Uterus (tissue), 2 donors: Measurements from ENCODE around the gene DMD.

Experiments used
- CTCF ChIP-seq, 4 experiments: fragments of 200-600 bp in 2 of 4; fragments of 450-650 bp in 2 of 4; sonication (generic) in 2 of 4; IDR thresholded peaks; one replicate each; pipeline ENCODE4 v1.5.1; 2016 to 2019; ENCODE audit warnings: antibody characterized with exemption in 4 of 4, mild to moderate bottlenecking in 2 of 4, moderate library complexity in 1 of 4
- POLR2A ChIP-seq, 2 donors: fragments of 450-650 bp; IDR thresholded peaks; one replicate each; pipeline ENCODE4 v1.6.1; 2016; ENCODE audit warnings: antibody characterized with exemption in 2 of 2, mild to moderate bottlenecking in 1 of 2, moderate library complexity in 1 of 2

DNA sequence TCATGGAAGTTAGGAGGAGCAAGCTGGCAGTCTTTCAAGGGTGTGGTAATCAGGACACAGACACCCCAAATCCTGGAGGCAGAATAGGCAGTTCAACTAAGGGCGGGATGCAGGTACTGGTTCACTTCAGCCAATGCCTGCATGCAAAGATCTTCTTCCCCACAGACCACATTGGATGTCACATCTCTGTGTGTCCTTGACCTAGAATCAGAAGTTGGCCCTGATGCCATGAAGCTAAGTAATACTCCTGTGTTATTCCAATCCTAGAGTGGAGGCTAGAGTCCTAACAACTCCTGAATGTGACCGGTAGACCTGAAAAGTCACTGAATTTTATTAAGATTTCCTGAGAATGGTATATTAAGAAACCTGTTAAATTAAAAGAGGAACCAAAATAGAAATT, 165.5 kb downstream of the DMD start:
- TF ChIP-seq POLR2A (IDR thresholded peaks at IDR 0.05) (no peak), CTCF (IDR thresholded peaks at IDR 0.05) (no peak)
